HT1080 (cell line): ENCODE results near the gene SEMA6B. TPM values are rescaled to one million over a fixed set of nuclear protein-coding genes. Genes with fewer than 3 reads are reported as not detected.

Source experiments
- DNase-seq: peaks from one replicate; pipeline ENCODE4 v3.0.0-alpha.2; 2015; ENCODE audit warnings: low read depth
- total RNA-seq: library from RNA; depleted of rRNA; stranded (reverse); fragments of >200 nt; shearing (Covaris generic); gene quantifications from 2 replicates; pipeline ENCODE4 v1.2.3, GENCODE V29; 2014

Gene SEMA6B
- total RNA-seq, 1 experiment from 2014 or later, result 13.9 TPM

DNA sequence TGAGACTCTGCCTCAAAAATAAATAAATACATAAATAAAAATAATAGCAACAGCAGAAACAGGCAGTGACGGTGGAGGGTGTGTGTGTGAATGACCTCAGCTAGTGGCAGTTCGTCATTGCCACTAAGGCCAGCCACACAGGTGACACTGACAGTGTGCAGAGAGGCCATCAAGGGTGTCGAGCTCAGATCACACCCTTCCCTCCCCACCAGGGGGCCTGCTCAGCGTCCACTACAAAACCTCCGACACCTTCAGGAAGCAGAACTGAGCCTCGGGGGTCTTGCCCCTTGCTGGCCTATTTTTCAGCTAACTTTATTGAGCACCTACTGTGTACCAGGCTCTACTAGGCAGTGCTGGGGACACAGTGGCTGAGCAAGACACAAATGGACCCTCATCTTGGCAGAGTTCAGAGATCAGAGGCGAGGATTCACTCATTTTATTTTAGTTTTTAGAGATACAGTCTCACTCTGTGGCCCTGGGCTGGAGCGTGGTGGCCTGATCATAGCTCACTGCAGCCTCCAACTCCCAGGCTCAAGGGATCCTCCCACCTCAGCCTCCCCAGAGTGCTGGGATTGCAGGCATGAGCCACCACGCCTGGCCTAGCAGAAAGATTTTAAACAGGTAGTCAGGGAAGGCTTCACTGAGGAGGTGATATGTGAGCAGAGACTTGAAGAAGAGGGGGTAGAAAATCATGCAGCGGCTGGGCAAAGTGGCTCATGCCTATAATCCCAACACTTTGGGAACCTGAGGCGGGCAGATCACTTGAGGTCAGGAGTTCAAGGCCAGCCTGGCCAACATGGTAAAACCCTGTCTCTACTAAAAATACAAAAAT is 30.3 kb upstream of the SEMA6B start:
- no peak for DNase-seq

DNA sequence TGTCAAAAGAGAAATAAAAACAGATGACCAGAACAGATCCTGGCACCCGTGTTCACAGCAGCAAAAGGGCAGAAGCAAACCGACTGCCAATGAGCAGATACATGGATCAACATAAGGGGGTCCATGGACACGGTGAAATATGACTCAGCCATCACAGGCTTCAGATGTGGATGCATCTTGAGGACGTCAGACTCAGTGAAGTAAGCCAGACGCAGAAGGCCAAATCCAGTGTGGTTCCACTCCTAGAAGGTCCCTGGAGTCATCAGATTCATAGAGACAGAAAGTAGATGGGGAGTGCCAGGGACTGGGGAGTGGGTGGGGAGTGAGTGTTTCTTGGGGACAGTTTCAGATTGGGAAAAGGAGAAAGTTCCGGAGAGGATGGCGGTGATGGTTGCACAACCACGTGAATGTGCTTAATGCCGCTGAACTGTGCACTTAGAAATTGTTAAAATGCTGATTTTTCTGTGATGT is 28.8 kb upstream of the SEMA6B start:
- DNase-seq, result no peak

DNA sequence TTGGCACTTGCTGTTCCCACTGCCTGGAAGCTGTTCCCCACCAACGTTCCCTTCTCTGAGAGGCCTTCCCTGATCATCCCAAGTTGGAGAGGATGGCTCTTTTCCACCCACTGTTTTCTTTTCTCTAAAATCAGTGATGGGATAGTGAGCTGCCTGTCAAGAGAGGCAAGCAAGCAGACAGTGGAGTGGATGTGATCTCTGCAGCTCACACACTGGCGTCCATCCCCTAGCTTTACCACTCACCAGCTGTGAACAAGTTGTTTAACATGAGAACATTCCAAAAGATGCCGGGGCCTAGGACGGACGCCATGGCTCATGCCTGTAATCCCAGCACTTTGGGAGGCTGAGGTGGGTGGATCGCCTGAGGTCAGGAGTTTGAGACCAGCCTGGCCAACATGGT is 28.0 kb upstream of the SEMA6B start:
- no peak for DNase-seq

DNA sequence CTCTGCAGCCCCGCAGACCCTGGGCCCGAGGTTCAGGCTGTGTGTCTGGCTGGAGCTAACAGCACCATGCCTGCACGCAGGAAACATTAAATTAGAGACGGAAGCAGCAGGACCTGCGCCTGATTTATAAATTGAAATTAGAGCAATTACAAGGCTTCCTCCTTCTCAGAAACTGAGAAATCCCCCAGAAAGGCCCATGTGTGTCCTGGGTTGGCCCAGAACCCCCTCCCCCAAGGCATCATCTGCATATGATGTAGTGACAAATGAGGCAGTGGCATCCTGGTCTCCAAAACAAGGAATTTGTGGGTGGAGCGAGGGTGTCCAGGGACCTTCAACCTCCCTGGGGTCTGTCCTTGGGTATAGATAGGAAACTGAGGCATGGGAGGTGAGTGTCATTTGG is 27.2 kb upstream of the SEMA6B start:
- DNase-seq, result no peak

GRCh38 chr19:4586245-4586644 is 26.8 kb upstream of the SEMA6B start:
- no peak for DNase-seq

- DNase-seq, result no peak
Measured at GRCh38 chr19:4585556-4585955, 26.1 kb upstream of the SEMA6B start.

DNA sequence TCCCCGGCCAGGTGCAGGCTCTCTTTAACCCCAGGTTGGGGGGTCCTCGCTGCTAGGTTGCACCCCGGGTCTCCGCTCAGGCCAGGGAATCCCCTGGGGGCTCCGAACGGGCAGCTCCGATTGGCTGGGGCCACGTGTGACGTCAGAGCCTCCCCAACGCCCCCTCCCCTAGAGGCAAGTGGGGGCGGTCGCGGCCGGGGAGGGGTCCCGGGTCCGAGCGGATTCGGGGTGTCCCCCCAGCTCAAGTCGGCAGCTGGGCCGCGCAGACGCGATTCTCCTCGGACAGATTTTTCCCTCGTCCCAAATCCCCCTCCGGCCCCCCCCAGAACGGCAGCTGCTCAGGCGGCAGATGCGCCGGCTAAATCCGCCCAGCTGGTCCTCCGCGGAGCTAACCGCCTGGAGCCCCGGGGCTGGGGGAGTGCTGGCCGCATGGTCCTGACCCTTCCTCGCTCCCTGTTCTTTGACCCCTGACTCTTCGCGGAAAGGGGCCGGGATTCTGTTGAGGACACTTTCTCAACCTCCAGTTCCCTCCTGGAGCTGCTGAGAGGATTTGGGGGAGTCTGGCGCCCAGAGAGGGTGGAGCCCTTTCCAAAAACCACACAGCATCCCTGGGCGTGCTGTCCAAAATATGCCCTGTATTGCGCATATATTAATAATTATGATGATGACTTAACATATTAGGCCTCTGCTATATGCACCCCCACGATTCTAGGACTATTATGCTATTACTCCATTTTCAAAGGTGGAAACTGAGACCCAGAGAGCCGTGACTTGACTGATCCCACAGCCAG is 25.4 kb upstream of the SEMA6B start:
- no peak for DNase-seq

DNA sequence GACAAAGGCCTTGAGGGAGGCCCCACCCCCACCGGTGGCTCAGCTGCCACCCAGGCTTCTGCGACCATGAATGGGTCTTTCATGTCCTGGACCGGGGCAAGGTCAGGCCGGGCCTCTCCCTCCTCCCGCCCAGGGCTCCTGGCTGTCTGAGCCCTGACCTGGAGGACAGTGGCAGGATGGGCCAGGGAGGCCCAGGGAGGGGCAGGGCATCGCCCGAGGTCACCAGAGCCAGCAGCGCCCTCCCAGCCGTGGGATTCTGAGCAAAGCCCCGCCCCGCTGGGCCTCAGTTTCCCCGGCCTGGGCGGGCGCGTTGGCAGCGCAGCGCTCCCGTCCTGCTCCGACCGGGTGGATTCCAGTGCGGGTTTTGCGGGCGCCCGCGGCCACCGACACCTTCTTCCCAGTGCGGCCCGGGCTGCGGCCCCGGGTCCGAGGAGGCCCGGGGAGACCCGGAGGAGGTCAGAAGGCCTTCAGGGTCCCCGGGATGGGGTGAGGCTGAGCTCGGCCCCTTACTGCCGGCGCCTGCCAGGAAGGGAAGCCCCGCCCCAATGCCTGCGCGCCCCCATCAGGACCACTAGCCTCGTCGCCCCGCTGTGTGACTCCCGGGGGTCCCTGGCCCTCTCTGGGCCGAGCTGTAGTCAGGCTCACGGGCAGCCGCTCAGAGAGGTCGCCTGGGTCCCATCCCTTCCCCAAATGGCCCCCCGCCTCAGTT is 24.6 kb upstream of the SEMA6B start:
- DNase-seq, result peak; percentile 22

GRCh38 chr19:4582980-4583842 is 23.7 kb upstream of the SEMA6B start:
- peak; percentile 75 for DNase-seq

- no peak for DNase-seq
Measured at GRCh38 chr19:4581666-4582553, 22.4 kb upstream of the SEMA6B start.

DNA sequence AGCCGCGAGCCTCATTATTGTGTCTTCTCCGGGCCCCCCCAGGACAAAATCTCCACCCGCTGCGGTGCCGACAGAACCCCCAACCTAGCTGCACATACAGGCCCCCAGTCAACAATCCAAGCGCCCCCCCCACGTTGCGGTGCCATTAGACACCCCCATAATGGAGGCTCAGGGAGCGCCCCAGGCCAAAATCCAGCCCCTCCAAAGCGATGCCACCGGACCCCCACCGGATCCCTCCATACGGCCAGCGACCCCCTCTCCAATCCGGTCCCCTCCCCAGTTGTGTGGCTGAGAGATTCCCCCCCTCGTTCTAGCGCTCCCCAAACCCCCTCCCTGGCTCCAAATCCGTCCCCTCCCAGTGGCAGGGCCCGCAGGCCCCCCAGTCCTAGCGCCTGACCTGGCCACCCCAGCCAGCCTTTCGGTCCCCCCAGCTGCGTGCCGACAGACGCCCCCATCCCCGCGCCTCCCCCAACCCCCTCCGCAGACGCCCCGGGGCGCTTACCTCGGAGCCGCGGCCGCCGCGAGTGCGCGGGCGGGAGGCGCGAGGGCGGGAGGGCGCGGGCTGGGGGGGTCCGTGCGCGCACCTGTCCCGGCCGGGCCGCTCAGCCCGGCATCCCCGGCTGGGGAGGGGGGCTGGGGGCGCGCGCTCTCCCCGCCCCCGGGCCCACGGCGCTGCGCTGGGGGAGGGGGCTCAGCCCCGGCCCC is 21.6 kb upstream of the SEMA6B start:
- no peak for DNase-seq

GRCh38 chr19:4580021-4580901 is 20.8 kb upstream of the SEMA6B start:
- no peak for DNase-seq

- no peak for DNase-seq
Measured at GRCh38 chr19:4579389-4579788, 19.9 kb upstream of the SEMA6B start.

DNA sequence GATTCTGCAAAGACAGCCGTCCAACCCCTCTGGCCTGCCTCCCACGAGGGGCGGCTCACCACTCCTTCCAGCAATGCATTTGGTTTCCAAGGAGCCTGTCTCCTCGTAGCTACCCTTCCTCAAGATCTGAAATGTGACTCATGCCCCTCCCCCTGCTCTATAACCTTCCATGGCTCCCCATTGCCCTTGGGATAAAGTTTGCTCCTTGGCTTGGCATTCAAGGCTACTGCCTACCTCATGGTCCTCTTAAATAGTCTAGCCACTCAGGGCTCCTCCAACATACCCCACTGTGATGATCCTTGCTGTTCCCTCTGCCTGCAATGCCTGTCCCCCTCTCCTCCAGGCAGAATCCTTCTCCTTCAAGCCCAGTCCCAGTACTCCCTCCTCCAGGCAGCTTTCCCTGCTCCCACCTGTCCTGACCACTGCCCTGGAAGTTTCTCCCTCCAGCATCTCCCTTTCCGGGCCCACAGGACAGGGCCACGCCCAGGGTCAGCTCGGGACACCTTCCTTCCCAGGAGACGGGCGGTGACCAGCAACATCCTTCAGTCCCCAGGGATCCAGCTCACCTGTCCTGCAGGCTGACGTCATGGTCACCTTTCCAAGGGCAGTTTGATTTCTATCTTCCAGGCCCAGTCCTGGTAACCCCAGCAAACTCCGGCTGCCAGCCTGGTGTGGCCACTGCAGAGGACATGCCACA is 19.2 kb upstream of the SEMA6B start:
- no peak for DNase-seq

DNA sequence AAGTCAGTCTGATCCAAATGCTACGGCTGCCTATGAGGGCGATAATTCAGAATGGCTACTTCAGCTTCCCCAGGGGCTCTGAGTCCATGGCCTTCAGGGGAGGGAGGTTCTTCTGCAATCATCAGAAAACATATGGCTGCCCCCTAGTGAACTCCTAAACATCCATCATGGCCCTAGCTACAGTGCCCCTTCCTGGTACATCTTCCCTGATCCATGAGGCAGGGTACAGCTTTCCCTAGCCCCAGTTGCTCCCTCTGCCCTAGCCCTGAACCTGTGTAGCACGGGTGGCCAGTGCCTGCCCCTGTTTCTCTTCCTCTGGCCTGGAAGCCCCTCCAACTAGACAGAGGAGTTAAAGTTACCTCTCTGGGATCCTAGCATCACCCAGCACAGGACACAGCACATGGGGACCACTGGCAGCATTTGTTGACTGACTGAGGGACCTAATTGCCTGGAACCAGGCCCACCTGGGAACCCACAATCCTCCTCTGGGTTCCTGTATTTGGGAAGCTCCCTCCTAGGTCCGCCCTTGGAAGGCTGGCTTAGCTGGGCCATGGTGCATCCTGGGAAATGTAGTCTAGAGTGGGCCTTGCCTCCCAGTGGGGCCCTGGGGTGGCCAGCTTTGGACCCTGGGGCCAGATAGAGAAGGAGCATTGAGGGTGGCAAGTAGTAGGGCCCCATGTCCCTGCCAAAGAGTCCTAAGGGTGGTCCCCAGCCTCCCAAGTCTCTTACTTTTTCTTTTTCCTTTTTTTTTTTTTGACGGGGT is 17.7 kb upstream of the SEMA6B start:
- DNase-seq, result no peak

DNA sequence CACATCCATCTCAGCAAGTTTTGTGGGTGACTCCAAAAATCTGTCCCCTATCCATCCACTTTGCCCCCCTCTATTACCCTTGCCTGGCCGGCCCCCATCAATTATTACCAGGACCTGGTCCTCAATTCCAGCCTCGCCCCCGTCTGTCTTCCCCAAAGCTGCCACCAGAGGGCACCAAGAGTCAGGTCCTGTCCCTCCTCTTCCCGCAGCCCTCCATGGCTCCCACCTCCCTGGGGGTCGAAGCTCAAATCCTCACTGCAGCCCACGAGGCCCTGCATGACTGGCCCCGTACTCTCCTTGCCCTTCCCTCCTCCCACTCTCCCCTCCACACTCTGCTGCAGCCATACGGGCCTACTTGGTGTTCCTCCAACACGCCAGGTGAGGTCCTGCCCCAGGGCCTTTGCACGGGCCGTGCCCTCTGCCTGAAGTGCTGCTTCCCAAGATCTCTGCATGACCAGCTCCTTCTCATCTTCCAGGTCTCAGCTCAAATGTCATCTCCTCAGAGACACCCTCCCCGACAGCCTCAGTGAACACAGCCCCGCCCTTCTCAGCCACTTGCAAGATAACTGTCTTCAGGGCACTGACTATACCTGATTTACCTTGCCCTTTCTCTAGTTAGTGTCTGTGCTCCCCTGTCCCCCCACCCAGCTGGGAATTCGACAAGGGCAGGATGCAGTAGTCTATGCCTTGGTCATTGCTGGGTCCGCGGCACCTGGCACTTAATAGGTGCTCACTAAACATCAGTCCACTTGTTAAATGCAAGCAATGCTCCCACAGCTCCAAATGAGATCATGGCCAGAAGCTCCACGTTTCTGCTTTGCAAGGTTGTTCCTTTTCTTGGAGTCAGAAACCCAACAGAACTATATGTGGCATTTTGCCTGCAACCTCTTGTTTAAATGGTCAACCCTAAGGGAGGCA is 16.8 kb upstream of the SEMA6B start:
- DNase-seq, result peak; percentile 58
